Mucosa of descending colon (tissue), 3 donors: Measurements from ENCODE around the gene SRD5A1. TPM values are rescaled to one million over a fixed set of nuclear protein-coding genes. Genes with fewer than 3 reads are reported as not detected.

Experiments
- ATAC-seq: fragments of 200-7000 bp; cut with Tn5 transposase; one replicate; pipeline ENCODE4 v1.9.1; 2020; ENCODE audit warnings: mild to moderate bottlenecking, moderate library complexity
- DNase-seq, 3 donors: peaks; one replicate each; pipeline ENCODE4 v3.0.0-alpha.2; 2020
- H3K36me3 ChIP-seq: fragments of 200-600 bp; one replicate; pipeline ENCODE4 v1.8.0; 2021; ENCODE audit warnings: low read depth, mild to moderate bottlenecking
- H3K4me1 ChIP-seq: fragments of 200-600 bp; one replicate; pipeline ENCODE4 v1.8.0; 2021; ENCODE audit warnings: low read depth, mild to moderate bottlenecking
- H3K4me3 ChIP-seq: fragments of 200-600 bp; one replicate; pipeline ENCODE4 v1.8.0; 2021; ENCODE audit warnings: mild to moderate bottlenecking
- H3K9me3 ChIP-seq: fragments of 200-600 bp; one replicate; pipeline ENCODE4 v1.8.0; 2021; ENCODE audit warnings: mild to moderate bottlenecking
- CTCF ChIP-seq: fragments of 200-600 bp; IDR thresholded peaks from one replicate; pipeline ENCODE4 v1.8.0; 2022; ENCODE audit warnings: antibody characterized with exemption, mild to moderate bottlenecking
- intact Hi-C, 2 donors: fragments of 100-400 bp; cut with DNase I in 1 of 2; cut with micrococcal nuclease in 1 of 2; formaldehyde crosslinking; loops; one replicate each; pipeline versions ENCODE4 v1.11.0 to v1.11.1; 2022; cut with DNase I, micrococcal nuclease
- total RNA-seq, 3 donors: library from RNA; stranded (reverse); fragmentation: NEBNext Ultra II Directional in 2 of 3; extraction: Animal tissue kit (Norgen Biotek cat#: 25700) in 2 of 3; gene quantifications; one replicate each; pipeline versions ENCODE4 v1.2.1 to v1.2.4, GENCODE V29; 2021 to 2023
- donor health status: DM: no; HTN: no; CAD: no; lungs with moderate emphysema.
- donor health status: DM: no; HTN: no; CAD: no.
- donor health status: DM: no; HTN: yes; CAD: no.

Gene SRD5A1
- total RNA-seq, 3 donors from 2014 or later, result 12.7 to 16.2 (median 14.3) TPM

- no peak for DNase-seq
- Histone ChIP-seq H3K9me3 (no peaks in the 10 kb centered on the region), H3K4me3 (no peak overlapping the region), H3K36me3 (no peaks in the 10 kb centered on the region), H3K4me1 (no peaks in the 10 kb centered on the region)
- ATAC-seq, result no peak
- intact Hi-C loops, result no loop called here
- no peak for TF ChIP-seq CTCF
Measured at GRCh38 chr5:6702633-6703032, 69.4 kb downstream of the SRD5A1 start.

GRCh38 chr5:6703806-6704205 lies 70.6 kb downstream of the SRD5A1 start:
- DNase-seq (no peak), ATAC-seq (no peak)
- H3K9me3 ChIP-seq, result no peaks in the 10 kb centered on the region
- H3K4me1 ChIP-seq, result no peaks in the 10 kb centered on the region
- TF ChIP-seq CTCF, result no peak
- no peak overlapping the region for H3K4me3 ChIP-seq
- no peaks in the 10 kb centered on the region for H3K36me3 ChIP-seq
- intact Hi-C loops, result no loop called here

GRCh38 chr5:6704361-6704851 lies 71.2 kb downstream of the SRD5A1 start:
- TF ChIP-seq CTCF, result no peak
- Histone ChIP-seq H3K36me3 (no peaks in the 10 kb centered on the region), H3K9me3 (no peaks in the 10 kb centered on the region), H3K4me3 (no peak overlapping the region), H3K4me1 (no peaks in the 10 kb centered on the region)
- intact Hi-C loops, result no loop called here
- ATAC-seq, result no peak
- DNase-seq, result no peak

- DNase-seq (no peak), ATAC-seq (no peak)
- no peak for TF ChIP-seq CTCF
- no peaks in the 10 kb centered on the region for H3K36me3 ChIP-seq
- H3K4me1 ChIP-seq, result no peaks in the 10 kb centered on the region
- H3K4me3 ChIP-seq, result no peak overlapping the region
- intact Hi-C loops, result no loop called here
- H3K9me3 ChIP-seq, result no peaks in the 10 kb centered on the region
Measured at GRCh38 chr5:6705088-6705487, 71.8 kb downstream of the SRD5A1 start.

- no peak overlapping the region for H3K4me3 ChIP-seq
- no peak for DNase-seq
- H3K36me3 ChIP-seq, result no peaks in the 10 kb centered on the region
- TF ChIP-seq CTCF, result no peak
- H3K4me1 ChIP-seq, result no peaks in the 10 kb centered on the region
- H3K9me3 ChIP-seq, result no peaks in the 10 kb centered on the region
- intact Hi-C loops, result no loop called here
- ATAC-seq, result no peak
Measured at GRCh38 chr5:6705959-6706358, 72.7 kb downstream of the SRD5A1 start.

GRCh38 chr5:6707852-6708251 lies 74.6 kb downstream of the SRD5A1 start:
- intact Hi-C loops, result no loop called here
- TF ChIP-seq CTCF, result no peak

More at GRCh38 chr5:6707852-6708251, 74.6 kb downstream of the SRD5A1 start:
- no peaks in the 10 kb centered on the region for H3K36me3 ChIP-seq
- DNase-seq, result no peak
- H3K4me1 ChIP-seq, result peaks cover 4% of the 10 kb centered on the region
- no peak for ATAC-seq
- H3K9me3 ChIP-seq, result no peaks in the 10 kb centered on the region
- no peak overlapping the region for H3K4me3 ChIP-seq
